ENCODE results near the gene FRMD4B.
"Not testable (repeated sequence)": the region's sequence is repeated elsewhere in the genome, so short reads cannot be mapped to it uniquely, and the experiment has no call there.

FRMD4B gene

GRCh38 chr3:69359916-69360315, 26.0 kb downstream of the FRMD4B start:
- DNase-seq: no peak

- DNase-seq: no peak
These were observed 26.5 kb downstream of the FRMD4B start for GRCh38 chr3:69359339-69359893.

- DNase-seq: no peak
These were observed 28.7 kb downstream of the FRMD4B start for GRCh38 chr3:69357196-69357595.

GRCh38 chr3:69354948-69355347, 30.9 kb downstream of the FRMD4B start:
- no peak for DNase-seq

- no peak for DNase-seq
These were observed 32.4 kb downstream of the FRMD4B start for GRCh38 chr3:69353503-69353902.

GRCh38 chr3:69353088-69353478, 32.8 kb downstream of the FRMD4B start:
- no peak for DNase-seq

GRCh38 chr3:69352305-69353087, 33.4 kb downstream of the FRMD4B start:
- no peak for DNase-seq

- DNase-seq: no peak
These were observed 42.0 kb downstream of the FRMD4B start for GRCh38 chr3:69343875-69344274.

GRCh38 chr3:69342074-69342473, 43.8 kb downstream of the FRMD4B start:
- no peak for DNase-seq

- DNase-seq: no peak
These were observed 46.1 kb downstream of the FRMD4B start for GRCh38 chr3:69339760-69340159.

- DNase-seq: no peak
These were observed 47.0 kb downstream of the FRMD4B start for GRCh38 chr3:69338911-69339310.

GRCh38 chr3:69332934-69333333, 53.0 kb downstream of the FRMD4B start:
- no peak for DNase-seq

GRCh38 chr3:69330891-69331400, 54.9 kb downstream of the FRMD4B start:
- DNase-seq: no peak

GRCh38 chr3:69329892-69330291, 56.0 kb downstream of the FRMD4B start:
- DNase-seq: no peak

- no peak for DNase-seq
These were observed 57.0 kb downstream of the FRMD4B start for GRCh38 chr3:69328963-69329302.

GRCh38 chr3:69328103-69328962, 57.6 kb downstream of the FRMD4B start:
- no peak for DNase-seq

GRCh38 chr3:69326855-69327300, 59.0 kb downstream of the FRMD4B start:
- no peak for DNase-seq

- no peak for DNase-seq
These were observed 60.7 kb downstream of the FRMD4B start for GRCh38 chr3:69325151-69325550.

- DNase-seq: no peak
These were observed 61.4 kb downstream of the FRMD4B start for GRCh38 chr3:69324362-69325025.

GRCh38 chr3:69323941-69324340, 61.9 kb downstream of the FRMD4B start:
- no peak for DNase-seq

- not testable (repeated sequence) for DNase-seq
These were observed 63.4 kb downstream of the FRMD4B start for GRCh38 chr3:69322512-69322911.

GRCh38 chr3:69322158-69322509, 63.8 kb downstream of the FRMD4B start:
- no peak for DNase-seq
